Stimulated activated naive CD8-positive, alpha-beta T cell treated with anti-CD3 and anti-CD28 coated beads, Interleukin-15, Interleukin-2, amounts not matched to agents 100 ng/mL and 50 ng/mL, for 24 hours (primary cell): ENCODE data around the gene MAP3K1.
A peak's percentile ranks its signal among the peaks of the same experiment; 100 is the strongest.
"Not testable (repeated sequence)": the region's sequence is repeated elsewhere in the genome, so short reads cannot be mapped to it uniquely, and the experiment has no call there.

Experiments
- H3K27ac Mint-ChIP-seq: one replicate; pipeline ENCODE4 v1.8.0; 2021; ENCODE audit warnings: mild to moderate bottlenecking, mixed read lengths
- H3K27me3 Mint-ChIP-seq: one replicate; pipeline ENCODE4 v1.8.0; 2021; ENCODE audit warnings: mixed read lengths
- H3K36me3 Mint-ChIP-seq: one replicate; pipeline ENCODE4 v1.8.0; 2021; ENCODE audit warnings: low read depth, mixed read lengths
- H3K4me1 Mint-ChIP-seq: one replicate; pipeline ENCODE4 v1.8.0; 2021; ENCODE audit warnings: low read depth, mixed read lengths
- H3K4me3 Mint-ChIP-seq: one replicate; pipeline ENCODE4 v1.8.0; 2021; ENCODE audit warnings: mild to moderate bottlenecking, mixed read lengths
- H3K9me3 Mint-ChIP-seq: one replicate; pipeline ENCODE4 v1.8.0; 2021; ENCODE audit warnings: mixed read lengths

The MAP3K1 gene

GRCh38 chr5:56814963-56815657 lies at the start of gene MAP3K1:
Gene MAP3K1 (plus strand): TSS chr5:56815549. CDS start chr5:56815574, 25 bp downstream.
- Mint-ChIP-seq H3K4me1 (peaks cover 50% of the 10 kb centered on the region), H3K4me3 (peak within 1 kb of the TSS; percentile 93), H3K27ac (peak within 1 kb of the TSS; percentile 95), H3K9me3 (no peaks in the 10 kb centered on the region), H3K27me3 (no peaks in the 10 kb centered on the region), H3K36me3 (no peaks in the 10 kb centered on the region)

- Mint-ChIP-seq H3K9me3 (no peaks in the 10 kb centered on the region), H3K4me3 (no peak overlapping the region), H3K4me1 (peaks cover 18% of the 10 kb centered on the region), H3K36me3 (no peaks in the 10 kb centered on the region), H3K27me3 (no peaks in the 10 kb centered on the region), H3K27ac (no peak overlapping the region)
Observed at GRCh38 chr5:56766926-56767325, 48.4 kb upstream of the MAP3K1 start.

DNA sequence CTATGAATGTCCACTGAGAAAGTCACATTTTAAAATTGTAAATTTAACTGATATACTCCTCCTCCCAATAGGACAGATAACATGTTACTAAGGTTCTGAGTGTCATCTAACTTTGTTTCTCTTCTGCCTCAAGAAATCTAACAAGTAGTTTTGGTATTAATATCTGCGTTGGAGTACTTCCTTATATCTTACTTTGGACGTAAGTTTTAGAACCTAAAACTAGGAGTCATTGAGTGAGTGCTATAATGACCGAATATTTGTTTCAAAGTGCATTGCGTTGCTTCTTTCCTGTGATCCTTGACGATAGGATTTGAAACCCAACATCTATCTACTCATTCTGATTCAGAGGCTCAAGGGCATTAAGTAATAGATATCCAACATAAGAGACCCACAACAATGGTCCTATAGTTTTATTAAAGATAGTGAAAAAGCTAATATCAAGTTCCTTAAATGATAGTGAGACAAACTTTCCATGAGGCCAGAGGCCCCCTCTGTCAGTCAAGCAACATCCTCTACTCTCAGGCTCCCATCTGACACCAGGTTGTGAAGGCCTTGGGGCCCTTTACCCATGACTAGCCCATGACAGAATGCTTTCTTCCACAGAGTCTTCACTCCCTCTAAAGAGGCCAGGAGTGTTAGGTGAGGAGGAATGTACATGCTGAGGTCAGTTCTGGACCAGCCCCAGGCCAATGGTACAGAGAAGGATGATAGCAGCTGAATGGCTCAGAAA lies 45.3 kb upstream of the MAP3K1 start:
- no peak overlapping the region for H3K27ac Mint-ChIP-seq
- H3K36me3 Mint-ChIP-seq, result no peaks in the 10 kb centered on the region
- H3K4me3 Mint-ChIP-seq, result no peak overlapping the region
- no peaks in the 10 kb centered on the region for H3K9me3 Mint-ChIP-seq
- H3K4me1 Mint-ChIP-seq, result peaks cover 3% of the 10 kb centered on the region
- no peaks in the 10 kb centered on the region for H3K27me3 Mint-ChIP-seq

DNA sequence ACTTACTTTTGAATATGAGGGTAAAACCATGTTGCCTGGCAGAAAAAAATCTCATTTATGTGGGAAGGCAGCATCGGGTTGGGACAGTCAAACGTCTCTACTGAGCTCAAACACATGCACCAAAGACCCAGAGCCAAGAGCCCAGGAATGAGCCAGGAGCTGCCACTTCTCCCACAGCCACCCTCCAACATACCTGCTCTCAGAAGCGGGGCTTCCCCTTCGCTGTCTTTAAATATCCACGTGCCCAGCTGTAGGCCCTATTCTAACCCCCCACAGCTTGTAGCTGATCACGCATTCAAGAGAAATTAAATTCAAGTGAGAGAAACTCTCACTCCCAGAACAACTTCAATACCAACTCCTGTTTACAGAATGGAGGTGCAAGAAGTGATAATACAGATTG lies 42.6 kb upstream of the MAP3K1 start:
- Mint-ChIP-seq H3K4me3 (no peak overlapping the region), H3K27ac (no peak overlapping the region), H3K9me3 (no peaks in the 10 kb centered on the region)

GRCh38 chr5:56774957-56775356 lies 40.4 kb upstream of the MAP3K1 start:
- Mint-ChIP-seq H3K27ac (no peak overlapping the region), H3K4me3 (no peak overlapping the region), H3K4me1 (no peaks in the 10 kb centered on the region), H3K27me3 (no peaks in the 10 kb centered on the region), H3K9me3 (no peaks in the 10 kb centered on the region), H3K36me3 (no peaks in the 10 kb centered on the region)

More for the DNA sequence above, 42.6 kb upstream of the MAP3K1 start:
- Mint-ChIP-seq H3K36me3 (no peaks in the 10 kb centered on the region), H3K27me3 (no peaks in the 10 kb centered on the region), H3K4me1 (no peaks in the 10 kb centered on the region)

- H3K9me3 Mint-ChIP-seq, H3K27me3 Mint-ChIP-seq, H3K36me3 Mint-ChIP-seq, H3K4me1 Mint-ChIP-seq, H3K4me3 Mint-ChIP-seq, H3K27ac Mint-ChIP-seq: not testable (repeated sequence)
Observed at GRCh38 chr5:56776212-56776846, 39.0 kb upstream of the MAP3K1 start.

GRCh38 chr5:56783261-56783660 lies 32.1 kb upstream of the MAP3K1 start:
- H3K27me3 Mint-ChIP-seq, result no peaks in the 10 kb centered on the region
- H3K4me3 Mint-ChIP-seq, result no peak overlapping the region
- H3K36me3 Mint-ChIP-seq, result no peaks in the 10 kb centered on the region
- no peaks in the 10 kb centered on the region for H3K9me3 Mint-ChIP-seq
- no peak overlapping the region for H3K27ac Mint-ChIP-seq
- H3K4me1 Mint-ChIP-seq, result no peaks in the 10 kb centered on the region

GRCh38 chr5:56786346-56786745 lies 29.0 kb upstream of the MAP3K1 start:
- no peaks in the 10 kb centered on the region for H3K9me3 Mint-ChIP-seq
- H3K4me1 Mint-ChIP-seq, result no peaks in the 10 kb centered on the region
- no peak overlapping the region for H3K4me3 Mint-ChIP-seq
- H3K36me3 Mint-ChIP-seq, result no peaks in the 10 kb centered on the region
- no peaks in the 10 kb centered on the region for H3K27me3 Mint-ChIP-seq
- no peak overlapping the region for H3K27ac Mint-ChIP-seq

- Mint-ChIP-seq H3K27ac (no peak overlapping the region), H3K36me3 (no peaks in the 10 kb centered on the region), H3K27me3 (no peaks in the 10 kb centered on the region)
Observed at GRCh38 chr5:56791396-56791795, 24.0 kb upstream of the MAP3K1 start.

DNA sequence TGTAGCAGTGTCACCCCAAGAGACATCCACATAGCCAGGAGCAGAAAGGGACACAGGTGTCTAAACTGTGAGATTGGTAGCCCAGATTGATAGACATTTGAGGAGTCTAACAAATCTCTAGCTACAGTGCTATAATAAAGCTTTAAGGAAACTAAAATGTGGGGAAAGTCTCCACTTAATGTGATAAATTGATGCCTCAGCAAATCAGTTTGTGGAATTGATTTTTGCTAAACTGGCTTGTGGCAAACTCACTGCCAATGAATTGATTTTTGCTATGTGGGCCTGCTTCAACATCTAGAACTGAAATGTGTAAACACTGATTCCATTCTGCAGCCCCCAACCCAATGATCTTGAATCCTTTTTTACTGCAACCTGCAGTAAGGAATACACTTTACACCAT lies 16.8 kb upstream of the MAP3K1 start:
- Mint-ChIP-seq H3K27ac (no peak overlapping the region), H3K4me3 (no peak overlapping the region), H3K4me1 (peaks cover 2% of the 10 kb centered on the region), H3K9me3 (no peaks in the 10 kb centered on the region), H3K36me3 (no peaks in the 10 kb centered on the region), H3K27me3 (peaks cover 5% of the 10 kb centered on the region)

More at GRCh38 chr5:56791396-56791795, 24.0 kb upstream of the MAP3K1 start:
- Mint-ChIP-seq H3K4me3 (no peak overlapping the region), H3K9me3 (no peaks in the 10 kb centered on the region), H3K4me1 (no peaks in the 10 kb centered on the region)

- H3K9me3 Mint-ChIP-seq, result no peaks in the 10 kb centered on the region
- H3K36me3 Mint-ChIP-seq, result no peaks in the 10 kb centered on the region
- H3K4me3 Mint-ChIP-seq, result no peak overlapping the region
- H3K27ac Mint-ChIP-seq, result no peak overlapping the region
- peaks cover 9% of the 10 kb centered on the region for H3K4me1 Mint-ChIP-seq
- H3K27me3 Mint-ChIP-seq, result peaks cover 5% of the 10 kb centered on the region
Observed at GRCh38 chr5:56800186-56800585, 15.2 kb upstream of the MAP3K1 start.

DNA sequence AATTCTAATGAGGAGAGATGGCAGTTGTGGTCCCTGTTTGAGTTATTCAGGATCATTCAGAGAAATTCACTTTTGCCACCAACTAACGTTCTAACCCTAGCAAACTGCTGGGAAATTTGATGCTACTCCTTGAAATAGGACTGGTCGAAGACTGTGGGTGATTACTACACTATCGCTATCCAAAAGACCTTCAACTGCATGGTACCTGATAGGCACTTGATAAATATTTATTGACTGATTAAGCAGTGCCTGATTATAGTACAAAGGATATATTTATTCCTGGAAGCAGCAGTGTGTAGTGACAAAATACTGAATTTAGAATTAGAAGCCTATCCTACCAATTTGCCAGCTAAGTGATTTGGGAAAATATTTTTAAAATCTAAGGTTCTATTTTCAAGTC lies 14.1 kb upstream of the MAP3K1 start:
- H3K27me3 Mint-ChIP-seq, result peaks cover 5% of the 10 kb centered on the region
- no peak overlapping the region for H3K27ac Mint-ChIP-seq

DNA sequence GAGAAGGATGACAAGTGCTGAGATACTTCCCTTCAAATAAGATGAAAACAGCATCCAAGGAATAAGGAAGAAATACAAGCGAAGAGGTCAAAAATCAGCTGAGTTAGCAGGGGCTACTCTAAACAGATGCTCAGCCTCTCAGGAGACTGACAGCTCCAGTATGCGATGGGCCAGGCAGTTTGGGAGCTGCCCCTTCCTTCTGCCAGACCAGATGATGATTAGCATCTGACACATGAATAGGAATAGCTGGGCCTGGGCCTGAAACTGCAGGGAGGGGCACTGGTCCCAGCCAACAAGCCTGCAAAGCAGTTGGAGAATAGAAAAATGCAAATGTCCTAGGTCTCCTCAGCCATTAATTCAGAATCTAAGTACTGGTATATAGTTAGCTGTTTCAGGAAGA lies 13.1 kb upstream of the MAP3K1 start:
- peaks cover 5% of the 10 kb centered on the region for H3K27me3 Mint-ChIP-seq
- H3K9me3 Mint-ChIP-seq, result no peaks in the 10 kb centered on the region
- H3K4me1 Mint-ChIP-seq, result peaks cover 9% of the 10 kb centered on the region
- no peak overlapping the region for H3K27ac Mint-ChIP-seq
- no peak overlapping the region for H3K4me3 Mint-ChIP-seq
- no peaks in the 10 kb centered on the region for H3K36me3 Mint-ChIP-seq

More for the DNA sequence above, 14.1 kb upstream of the MAP3K1 start:
- Mint-ChIP-seq H3K9me3 (no peaks in the 10 kb centered on the region), H3K4me1 (peaks cover 9% of the 10 kb centered on the region), H3K4me3 (no peak overlapping the region), H3K36me3 (no peaks in the 10 kb centered on the region)

GRCh38 chr5:56803025-56803424 lies 12.3 kb upstream of the MAP3K1 start:
- peaks cover 16% of the 10 kb centered on the region for H3K4me1 Mint-ChIP-seq
- no peaks in the 10 kb centered on the region for H3K36me3 Mint-ChIP-seq
- H3K27ac Mint-ChIP-seq, result no peak overlapping the region
- no peaks in the 10 kb centered on the region for H3K9me3 Mint-ChIP-seq
- H3K4me3 Mint-ChIP-seq, result no peak overlapping the region
- no peaks in the 10 kb centered on the region for H3K27me3 Mint-ChIP-seq

GRCh38 chr5:56803894-56804293 lies 11.5 kb upstream of the MAP3K1 start:
- H3K36me3 Mint-ChIP-seq, result no peaks in the 10 kb centered on the region
- no peak overlapping the region for H3K27ac Mint-ChIP-seq
- no peak overlapping the region for H3K4me3 Mint-ChIP-seq
- H3K27me3 Mint-ChIP-seq, result no peaks in the 10 kb centered on the region
- no peaks in the 10 kb centered on the region for H3K9me3 Mint-ChIP-seq
- peaks cover 19% of the 10 kb centered on the region for H3K4me1 Mint-ChIP-seq
